GM12874 (cell line): ENCODE results near the gene UTS2R.

Experiments used
- CTCF ChIP-seq: IDR thresholded peaks from 2 replicates; pipeline ENCODE4 v1.5.1; 2011; ENCODE audit warnings: low read depth, mild to moderate bottlenecking, control low read depth, low read length, moderate library complexity; ENCODE audit not compliant: insufficient read depth

Gene UTS2R

DNA sequence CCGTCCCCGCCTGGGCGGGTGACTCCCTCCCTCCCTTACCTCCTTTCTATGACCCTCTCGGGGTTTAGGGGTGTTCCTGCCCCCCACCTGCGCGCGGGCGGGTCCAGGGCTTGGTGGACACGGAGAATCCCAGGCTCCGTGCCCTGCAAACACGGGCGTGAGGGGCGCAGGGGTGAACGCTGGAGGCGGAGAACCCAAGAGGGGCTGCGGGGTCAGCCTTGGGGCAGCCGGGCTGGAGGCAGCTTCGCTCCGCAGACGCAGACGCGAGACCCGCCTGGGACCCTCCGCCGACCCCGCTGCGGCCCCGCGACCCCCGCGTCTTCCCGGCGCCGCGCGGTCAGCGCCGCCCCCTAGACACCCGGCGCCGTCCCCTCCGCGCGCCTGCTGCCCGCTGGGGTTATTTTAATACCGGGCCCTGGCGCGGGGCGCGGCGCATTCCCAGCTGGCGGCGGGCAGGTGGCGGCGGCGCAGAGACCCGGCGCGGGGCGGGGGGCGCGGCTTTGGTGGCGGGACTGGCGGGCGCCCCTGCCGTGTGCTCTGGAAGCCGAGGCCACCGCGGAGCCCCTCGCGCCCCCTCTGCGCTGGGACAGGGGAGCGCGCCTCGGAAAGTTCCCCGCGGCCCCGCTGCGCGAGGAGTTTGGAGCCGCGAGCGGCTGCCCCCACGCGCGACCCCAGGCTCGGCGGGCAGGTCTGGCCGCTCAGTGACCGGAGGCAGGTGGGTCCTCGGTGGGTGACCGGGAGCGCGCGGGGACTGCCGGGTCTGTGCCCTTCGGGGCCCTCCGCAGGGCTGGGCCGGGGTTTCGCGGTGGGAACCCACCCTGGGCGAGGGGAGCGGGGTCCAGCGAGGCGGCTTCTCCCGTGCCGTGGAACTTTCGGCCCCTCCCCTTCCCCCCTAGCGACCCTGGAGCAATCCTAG, at the start of gene UTS2R:
UTS2R (plus strand) TSS at position 433 of the 916 bp plus-strand sequence. CDS start 2,560 bp downstream, outside the sequence.
- no peak for TF ChIP-seq CTCF

GRCh38 chr17:82321947-82322466, 49.6 kb upstream of the UTS2R start:
- TF ChIP-seq CTCF, result no peak

GRCh38 chr17:82322526-82323453, 48.8 kb upstream of the UTS2R start:
- TF ChIP-seq CTCF, result no peak

DNA sequence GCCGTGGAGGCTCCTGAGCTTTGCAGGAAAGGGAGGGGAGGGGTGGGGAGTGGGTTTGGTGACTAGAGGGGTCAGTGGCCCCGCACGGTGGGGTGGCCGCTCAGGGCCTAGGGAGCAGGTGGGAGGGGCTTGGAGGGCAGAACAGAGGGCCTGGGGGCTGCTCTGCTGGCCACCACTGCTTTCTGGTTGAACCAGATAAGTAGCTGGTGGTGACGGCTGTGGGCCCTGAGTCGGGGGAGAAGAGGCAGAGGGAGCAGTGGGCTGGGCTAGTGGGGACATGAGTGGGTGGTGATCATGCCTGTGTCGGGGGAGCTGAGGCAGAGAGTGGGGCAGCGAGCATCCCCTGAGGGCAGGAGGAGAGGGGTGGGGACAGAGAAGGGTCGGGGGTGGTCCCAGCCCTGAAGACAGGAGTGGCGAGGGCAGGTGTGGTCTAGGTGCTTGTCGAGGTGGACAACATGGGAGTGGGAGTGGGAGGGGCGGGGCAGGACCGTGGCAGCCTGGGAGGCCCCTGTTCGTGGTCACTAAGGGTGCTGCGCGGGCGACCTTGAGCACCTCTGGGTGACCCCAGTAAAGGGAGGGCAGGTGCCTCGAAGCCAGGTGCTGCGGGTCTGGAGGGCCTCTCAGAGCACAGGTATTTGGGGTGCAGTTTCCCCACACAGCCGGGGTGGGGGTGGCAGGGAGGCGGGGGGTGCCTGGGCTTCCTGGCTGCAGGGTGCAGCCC, 47.9 kb upstream of the UTS2R start:
- TF ChIP-seq CTCF, result no peak

DNA sequence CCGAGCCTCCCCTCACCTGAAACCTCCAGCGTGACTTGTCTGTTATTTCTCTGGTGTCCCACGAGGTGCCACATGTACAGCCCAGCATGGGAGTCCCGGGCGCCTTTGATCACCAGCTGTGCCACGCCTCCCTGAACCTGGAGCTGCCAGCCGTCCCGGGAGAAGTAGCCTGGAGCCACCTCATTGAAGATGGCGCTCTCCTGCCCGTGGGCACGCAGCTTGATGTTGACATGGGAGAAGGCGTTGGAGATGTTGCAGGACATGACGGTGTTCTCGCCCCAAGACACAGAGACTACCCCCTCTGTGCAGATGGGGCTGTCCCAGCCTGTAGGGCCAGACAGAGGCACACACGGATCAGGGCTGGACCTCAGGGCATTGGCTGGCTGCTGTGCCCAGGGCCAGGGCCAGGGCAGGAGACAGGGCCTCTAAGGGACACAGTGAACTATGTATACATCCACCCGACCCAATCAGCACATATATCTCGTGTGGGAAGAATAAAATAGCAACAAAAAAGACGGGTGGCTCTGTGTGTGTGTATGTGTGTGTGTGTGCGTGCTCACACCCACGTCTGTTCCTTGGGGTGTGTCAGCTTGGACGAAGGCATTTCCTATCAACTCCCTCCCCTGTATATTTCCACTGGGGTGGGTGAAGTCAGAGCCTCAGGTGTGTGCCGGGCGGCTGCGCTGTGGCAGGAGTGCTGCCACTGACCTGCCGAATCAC, 46.8 kb upstream of the UTS2R start:
- TF ChIP-seq CTCF, result no peak

GRCh38 chr17:82325286-82326180, 46.0 kb upstream of the UTS2R start:
- no peak for TF ChIP-seq CTCF
